ENCODE results near the gene SERBP1.
"Not testable (repeated sequence)": the region's sequence is repeated elsewhere in the genome, so short reads cannot be mapped to it uniquely, and the experiment has no call there.

Gene SERBP1

GRCh38 chr1:67439277-67440029 lies 9.3 kb upstream of the SERBP1 start:
- no peak for DNase-seq

- no peak for DNase-seq
Measured at GRCh38 chr1:67437961-67438360, 7.8 kb upstream of the SERBP1 start.

- no peak for DNase-seq
Measured at GRCh38 chr1:67436511-67437055, 6.4 kb upstream of the SERBP1 start.

GRCh38 chr1:67434491-67434890 lies 4.3 kb upstream of the SERBP1 start:
- DNase-seq, result no peak

GRCh38 chr1:67433837-67434236 lies 3.6 kb upstream of the SERBP1 start:
- no peak for DNase-seq

- DNase-seq, result no peak
Measured at GRCh38 chr1:67432745-67433144, 2.5 kb upstream of the SERBP1 start.

- DNase-seq, result no peak
Measured at GRCh38 chr1:67431869-67432578, 1.8 kb upstream of the SERBP1 start.

GRCh38 chr1:67431156-67431765 lies 1.1 kb upstream of the SERBP1 start:
- no peak for DNase-seq

- no peak for DNase-seq
Measured at GRCh38 chr1:67429528-67430357, 459 bp downstream of the SERBP1 start.

- no peak for DNase-seq
Measured at GRCh38 chr1:67429011-67429527, 1.1 kb downstream of the SERBP1 start.

GRCh38 chr1:67427947-67428346 lies 2.3 kb downstream of the SERBP1 start:
- no peak for DNase-seq

- no peak for DNase-seq
Measured at GRCh38 chr1:67427465-67427864, 2.7 kb downstream of the SERBP1 start.

- DNase-seq, result no peak
Measured at GRCh38 chr1:67420835-67421492, 9.2 kb downstream of the SERBP1 start.

- no peak for DNase-seq
Measured at GRCh38 chr1:67418839-67419586, 11.2 kb downstream of the SERBP1 start.

GRCh38 chr1:67417733-67418132 lies 12.5 kb downstream of the SERBP1 start:
- not testable (repeated sequence) for DNase-seq

- DNase-seq, result no peak
Measured at GRCh38 chr1:67415041-67415440, 15.2 kb downstream of the SERBP1 start.

GRCh38 chr1:67414574-67414973 lies 15.6 kb downstream of the SERBP1 start:
- no peak for DNase-seq

- not testable (repeated sequence) for DNase-seq
Measured at GRCh38 chr1:67413101-67413500, 17.1 kb downstream of the SERBP1 start.

- no peak for DNase-seq
Measured at GRCh38 chr1:67408148-67408547, 22.1 kb downstream of the SERBP1 start.

GRCh38 chr1:67407498-67407897 lies 22.7 kb downstream of the SERBP1 start:
- no peak for DNase-seq

All from 8988T (cell line).